Measurements from ENCODE around the gene PSMA4. TPM values are rescaled to one million over a fixed set of nuclear protein-coding genes. Genes with fewer than 3 reads are reported as not detected.
"Not testable (repeated sequence)": the region's sequence is repeated elsewhere in the genome, so short reads cannot be mapped to it uniquely, and the experiment has no call there.

PSMA4 gene
- total RNA-seq, 1 donor from 2014 or later: 163 TPM

DNA sequence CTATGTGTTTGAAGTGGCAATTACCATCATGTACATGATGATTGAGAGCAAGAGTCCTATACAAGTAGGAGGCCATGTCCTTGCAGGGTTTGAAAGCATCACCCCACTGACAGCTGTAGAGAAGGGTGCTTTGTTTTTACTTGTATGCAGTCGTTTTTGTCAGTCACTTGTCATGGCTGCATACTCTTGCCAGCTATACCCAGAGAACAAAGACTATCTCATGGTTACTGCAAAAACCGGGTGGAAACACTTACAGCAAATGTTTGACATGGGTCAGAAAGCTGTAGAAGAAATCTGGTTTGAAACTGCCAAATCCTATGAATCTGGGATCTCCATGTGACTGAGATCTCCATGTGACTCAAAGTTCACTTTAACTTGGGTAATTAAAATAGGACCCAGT lies 6.9 kb upstream of the PSMA4 start:
- TF ChIP-seq, protein P1, sequence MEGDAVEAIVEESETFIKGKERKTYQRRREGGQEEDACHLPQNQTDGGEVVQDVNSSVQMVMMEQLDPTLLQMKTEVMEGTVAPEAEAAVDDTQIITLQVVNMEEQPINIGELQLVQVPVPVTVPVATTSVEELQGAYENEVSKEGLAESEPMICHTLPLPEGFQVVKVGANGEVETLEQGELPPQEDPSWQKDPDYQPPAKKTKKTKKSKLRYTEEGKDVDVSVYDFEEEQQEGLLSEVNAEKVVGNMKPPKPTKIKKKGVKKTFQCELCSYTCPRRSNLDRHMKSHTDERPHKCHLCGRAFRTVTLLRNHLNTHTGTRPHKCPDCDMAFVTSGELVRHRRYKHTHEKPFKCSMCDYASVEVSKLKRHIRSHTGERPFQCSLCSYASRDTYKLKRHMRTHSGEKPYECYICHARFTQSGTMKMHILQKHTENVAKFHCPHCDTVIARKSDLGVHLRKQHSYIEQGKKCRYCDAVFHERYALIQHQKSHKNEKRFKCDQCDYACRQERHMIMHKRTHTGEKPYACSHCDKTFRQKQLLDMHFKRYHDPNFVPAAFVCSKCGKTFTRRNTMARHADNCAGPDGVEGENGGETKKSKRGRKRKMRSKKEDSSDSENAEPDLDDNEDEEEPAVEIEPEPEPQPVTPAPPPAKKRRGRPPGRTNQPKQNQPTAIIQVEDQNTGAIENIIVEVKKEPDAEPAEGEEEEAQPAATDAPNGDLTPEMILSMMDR (IDR thresholded peaks at IDR 0.05; ENCODE audit: unreplicated experiment): no peak
- Mint-ChIP-seq H3K36me3 (peaks cover 6% of the 10 kb centered on the region), H3K9me3 (no peaks in the 10 kb centered on the region), H3K27me3 (ENCODE audit: low read depth) (no peaks in the 10 kb centered on the region), H3K4me3 (no peak overlapping the region), H3K27ac (no peak overlapping the region), H3K4me1 (no peaks in the 10 kb centered on the region)
- no peak for DNase-seq (ENCODE audit: low spot score in 2 of 2, unreplicated experiment in 2 of 2)

DNA sequence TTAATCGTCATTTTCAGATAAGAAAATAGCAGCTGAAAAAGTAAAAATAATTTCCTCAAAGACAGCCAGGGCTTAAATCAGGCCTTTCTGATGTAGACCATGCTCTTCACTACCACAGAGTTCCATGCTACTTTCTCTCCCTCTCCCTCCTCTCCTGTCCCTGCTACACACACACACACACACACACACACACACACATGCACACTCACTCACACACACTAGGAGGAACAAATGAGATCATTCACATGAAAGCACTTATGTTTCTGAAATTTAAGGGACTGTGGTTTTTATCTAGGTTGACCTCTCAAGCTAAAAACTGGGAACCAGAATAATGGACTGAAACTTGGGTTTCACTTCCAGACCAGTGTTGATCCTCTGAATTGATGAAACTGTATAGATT lies 4.1 kb upstream of the PSMA4 start:
- TF ChIP-seq, protein P1 (IDR thresholded peaks at IDR 0.05; ENCODE audit: unreplicated experiment): no peak
- no peak for DNase-seq (ENCODE audit: low spot score in 2 of 2, unreplicated experiment in 2 of 2)
- peaks cover 1% of the 10 kb centered on the region for H3K4me1 Mint-ChIP-seq

GRCh38 chr15:78537266-78537905 lies 2.9 kb upstream of the PSMA4 start:
- DNase-seq (ENCODE audit: low spot score in 2 of 2, unreplicated experiment in 2 of 2): no peak
- H3K27ac Mint-ChIP-seq: peak overlapping the region; percentile 23
- no peak overlapping the region for H3K4me3 Mint-ChIP-seq
- H3K27me3 Mint-ChIP-seq (ENCODE audit: low read depth): no peaks in the 10 kb centered on the region
- peaks cover 13% of the 10 kb centered on the region for H3K4me1 Mint-ChIP-seq
- H3K36me3 Mint-ChIP-seq: peaks cover 3% of the 10 kb centered on the region
- H3K9me3 Mint-ChIP-seq: no peaks in the 10 kb centered on the region
- TF ChIP-seq, protein P1 (IDR thresholded peaks at IDR 0.05; ENCODE audit: unreplicated experiment): no peak

More for the DNA sequence above, 4.1 kb upstream of the PSMA4 start:
- H3K27me3 Mint-ChIP-seq (ENCODE audit: low read depth): no peaks in the 10 kb centered on the region
- H3K4me3 Mint-ChIP-seq: no peak overlapping the region
- H3K27ac Mint-ChIP-seq: no peak overlapping the region
- no peaks in the 10 kb centered on the region for H3K36me3 Mint-ChIP-seq
- no peaks in the 10 kb centered on the region for H3K9me3 Mint-ChIP-seq

DNA sequence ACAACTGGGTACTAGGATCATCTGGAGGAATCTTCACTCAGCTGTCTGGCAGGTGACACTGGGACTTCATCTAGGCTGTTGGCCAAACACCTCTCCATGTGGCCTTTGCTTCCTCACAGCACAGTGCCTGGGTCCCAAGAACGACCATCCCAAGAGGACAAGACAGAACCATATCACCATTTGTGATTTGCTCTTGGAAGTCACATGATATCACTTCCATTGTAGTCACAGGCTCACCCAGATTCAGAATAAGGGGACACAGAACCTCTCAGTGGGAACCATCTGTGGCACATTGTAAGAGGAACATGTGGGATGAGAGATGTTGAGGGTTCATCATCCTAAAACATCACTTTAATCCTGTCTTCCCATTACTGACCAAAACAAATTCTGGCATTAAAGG lies 1.9 kb upstream of the PSMA4 start:
- Mint-ChIP-seq H3K27ac (no peak overlapping the region), H3K27me3 (ENCODE audit: low read depth) (no peaks in the 10 kb centered on the region), H3K4me1 (peaks cover 16% of the 10 kb centered on the region), H3K4me3 (peak overlapping the region; percentile 11), H3K9me3 (no peaks in the 10 kb centered on the region), H3K36me3 (peaks cover 7% of the 10 kb centered on the region)
- TF ChIP-seq, protein P1 (IDR thresholded peaks at IDR 0.05; ENCODE audit: unreplicated experiment): no peak
- DNase-seq (ENCODE audit: low spot score in 2 of 2, unreplicated experiment in 2 of 2): no peak

GRCh38 chr15:78539464-78540140 lies 642 bp upstream of the PSMA4 start:
- Mint-ChIP-seq H3K36me3 (peaks cover 10% of the 10 kb centered on the region), H3K4me1 (peaks cover 16% of the 10 kb centered on the region), H3K4me3 (peak overlapping the region; percentile 95), H3K27ac (peak overlapping the region; percentile 98)
- H3K9me3 Mint-ChIP-seq; H3K27me3 Mint-ChIP-seq (ENCODE audit: low read depth); DNase-seq (ENCODE audit: low spot score in 2 of 2, unreplicated experiment in 2 of 2): not testable (repeated sequence)

Data from mesothelial cell of epicardium (in vitro differentiated cells).